ENCODE data around the gene GLIS2. TPM values are rescaled to one million over a fixed set of nuclear protein-coding genes. Genes with fewer than 3 reads are reported as not detected.

GLIS2 gene
- total and polyA plus RNA-seq, 3 donors from 2014 or later, result 4.8 to 15.0 (median 6.7) TPM

DNA sequence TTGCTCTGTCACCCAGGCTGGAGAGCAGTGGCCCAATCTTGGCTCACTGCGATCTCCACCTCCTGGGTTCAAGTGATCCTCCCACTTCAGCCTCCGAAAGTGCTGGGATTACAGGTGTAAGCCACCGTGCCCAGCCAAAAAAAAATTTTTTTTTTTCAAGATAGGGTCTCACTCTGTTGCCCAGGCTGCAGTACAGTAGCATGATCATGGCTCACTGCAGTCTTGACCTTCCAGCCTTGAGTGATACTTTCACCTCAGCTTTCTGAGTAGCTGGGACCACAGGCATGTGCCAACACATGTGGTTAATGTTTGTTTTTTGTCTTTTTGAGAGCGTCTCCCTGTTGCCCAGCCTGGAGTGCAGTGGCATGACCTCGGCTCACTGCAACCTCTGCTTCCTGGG, 37.0 kb downstream of the GLIS2 start:
- peaks cover 11% of the 10 kb centered on the region for H3K4me1 ChIP-seq
- no peak for DNase-seq
- H3K27ac ChIP-seq, result no peak overlapping the region
- H3K4me3 ChIP-seq, result no peak overlapping the region
- intact Hi-C loops (cut with DNase I; ENCODE audit: low total_unique reads), result no loop called here
- no peaks in the 10 kb centered on the region for H3K9me3 ChIP-seq
- WGBS, 2 donors, result 94 to 96% methylated on average over 5 of the region's 5 CpGs
- TF ChIP-seq POLR2A (IDR thresholded peaks at IDR 0.05), result no peak
- TF ChIP-seq, protein P1, sequence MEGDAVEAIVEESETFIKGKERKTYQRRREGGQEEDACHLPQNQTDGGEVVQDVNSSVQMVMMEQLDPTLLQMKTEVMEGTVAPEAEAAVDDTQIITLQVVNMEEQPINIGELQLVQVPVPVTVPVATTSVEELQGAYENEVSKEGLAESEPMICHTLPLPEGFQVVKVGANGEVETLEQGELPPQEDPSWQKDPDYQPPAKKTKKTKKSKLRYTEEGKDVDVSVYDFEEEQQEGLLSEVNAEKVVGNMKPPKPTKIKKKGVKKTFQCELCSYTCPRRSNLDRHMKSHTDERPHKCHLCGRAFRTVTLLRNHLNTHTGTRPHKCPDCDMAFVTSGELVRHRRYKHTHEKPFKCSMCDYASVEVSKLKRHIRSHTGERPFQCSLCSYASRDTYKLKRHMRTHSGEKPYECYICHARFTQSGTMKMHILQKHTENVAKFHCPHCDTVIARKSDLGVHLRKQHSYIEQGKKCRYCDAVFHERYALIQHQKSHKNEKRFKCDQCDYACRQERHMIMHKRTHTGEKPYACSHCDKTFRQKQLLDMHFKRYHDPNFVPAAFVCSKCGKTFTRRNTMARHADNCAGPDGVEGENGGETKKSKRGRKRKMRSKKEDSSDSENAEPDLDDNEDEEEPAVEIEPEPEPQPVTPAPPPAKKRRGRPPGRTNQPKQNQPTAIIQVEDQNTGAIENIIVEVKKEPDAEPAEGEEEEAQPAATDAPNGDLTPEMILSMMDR (IDR thresholded peaks at IDR 0.05), result no peak
- no peaks in the 10 kb centered on the region for H3K36me3 ChIP-seq (ENCODE audit: low read depth, missing control alignments)
- H3K27me3 ChIP-seq, result no peaks in the 10 kb centered on the region

- Histone ChIP-seq H3K36me3 (ENCODE audit: low read depth, missing control alignments) (no peaks in the 10 kb centered on the region), H3K4me3 (no peak overlapping the region), H3K27me3 (no peaks in the 10 kb centered on the region), H3K4me1 (peaks cover 2% of the 10 kb centered on the region), H3K27ac (no peak overlapping the region), H3K9me3 (no peaks in the 10 kb centered on the region)
- 95 to 97% methylated on average over 4 of the region's 4 CpGs for WGBS, 2 donors
- intact Hi-C loops (cut with DNase I; ENCODE audit: low total_unique reads), result no loop called here
- TF ChIP-seq POLR2A (IDR thresholded peaks at IDR 0.05), result no peak
- TF ChIP-seq, protein P1 (IDR thresholded peaks at IDR 0.05), result no peak
- DNase-seq, result no peak
Observed at GRCh38 chr16:4353675-4354074, 37.8 kb downstream of the GLIS2 start.

DNA sequence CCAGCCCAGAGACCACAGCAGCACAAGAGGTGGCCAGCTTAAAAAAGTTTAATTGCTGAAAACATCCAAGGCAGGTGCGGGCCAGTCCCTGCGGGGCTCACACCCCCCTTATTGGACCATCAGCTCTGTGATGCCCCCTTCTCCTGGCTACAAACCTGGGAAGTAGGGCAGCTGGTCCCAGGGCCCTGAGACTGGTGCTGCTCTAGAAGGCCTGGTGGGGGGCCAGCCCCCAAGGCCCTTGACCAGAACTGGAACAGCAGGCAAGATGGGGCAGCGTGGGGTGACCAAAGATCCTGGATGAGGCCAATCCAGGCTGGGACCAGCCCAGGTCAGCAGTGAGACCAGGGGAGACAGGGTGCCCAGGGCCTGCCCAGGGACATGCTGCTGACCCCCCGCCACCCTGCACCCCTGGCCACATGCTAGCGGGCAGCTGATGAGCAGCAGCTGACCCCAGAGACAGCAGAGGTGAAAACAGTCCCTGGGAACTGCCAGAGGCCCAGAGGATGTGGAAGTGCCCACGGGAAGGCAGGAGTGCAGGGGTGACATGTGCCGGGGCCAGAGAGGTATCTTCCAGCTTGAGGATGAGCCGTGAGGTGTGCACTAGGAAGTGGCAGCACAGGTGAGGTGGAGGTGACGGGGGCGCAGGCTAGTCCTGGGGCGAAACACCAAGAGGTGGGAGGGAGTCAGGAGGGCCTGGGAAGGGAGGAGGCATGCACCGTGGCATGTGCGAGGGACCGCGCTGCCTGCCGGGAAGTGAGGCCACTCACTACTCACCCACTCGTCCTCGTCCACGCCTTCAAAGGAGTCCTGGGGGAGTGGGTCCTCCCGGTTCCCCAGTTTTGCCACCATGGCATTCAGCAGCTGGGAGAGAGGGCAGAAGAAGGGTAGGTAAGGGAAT, 38.9 kb downstream of the GLIS2 start:
- Histone ChIP-seq H3K27ac (no peak overlapping the region), H3K9me3 (no peaks in the 10 kb centered on the region), H3K27me3 (no peaks in the 10 kb centered on the region), H3K4me1 (no peaks in the 10 kb centered on the region), H3K4me3 (no peak overlapping the region), H3K36me3 (ENCODE audit: low read depth, missing control alignments) (no peaks in the 10 kb centered on the region)
- TF ChIP-seq, protein P1 (IDR thresholded peaks at IDR 0.05), result no peak
- TF ChIP-seq POLR2A (IDR thresholded peaks at IDR 0.05), result no peak
- no peak for DNase-seq
- 89 to 99% methylated on average over 15 to 19 of the region's 20 CpGs for WGBS, 2 donors
- intact Hi-C loops (cut with DNase I; ENCODE audit: low total_unique reads), result loop anchor here (5.0 kb wide), 1 partner anchor 48 kb away; no protein-coding TSS in a partner anchor

DNA sequence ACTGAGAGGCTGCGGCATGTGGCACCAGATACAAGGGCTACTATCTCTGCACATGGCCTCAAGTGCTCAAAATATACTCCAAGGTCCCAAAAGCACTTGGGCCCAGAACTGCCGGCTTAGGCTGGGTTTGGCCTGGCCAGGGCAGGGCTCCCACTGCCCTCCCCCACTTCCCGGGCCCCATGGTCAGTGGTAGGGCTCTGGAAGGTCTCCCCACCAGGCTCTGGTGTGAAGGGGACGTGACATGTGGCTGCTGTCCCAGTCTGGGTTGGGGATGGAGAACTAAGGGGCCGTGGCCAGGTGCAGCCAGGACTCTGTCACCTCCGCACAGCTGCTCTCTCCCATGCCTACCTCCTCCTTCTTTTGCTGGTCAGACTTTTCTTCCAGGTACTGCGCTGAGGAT, 41.0 kb downstream of the GLIS2 start:
- TF ChIP-seq, protein P1 (IDR thresholded peaks at IDR 0.05), result no peak
- no peak for TF ChIP-seq POLR2A (IDR thresholded peaks at IDR 0.05)
- 84 to 94% methylated on average over 7 of the region's 7 CpGs for WGBS, 2 donors
- H3K27me3 ChIP-seq, result no peaks in the 10 kb centered on the region
- H3K27ac ChIP-seq, result no peak overlapping the region
- DNase-seq, result no peak
- no peaks in the 10 kb centered on the region for H3K9me3 ChIP-seq
- intact Hi-C loops (cut with DNase I; ENCODE audit: low total_unique reads), result loop anchor here (5.0 kb wide), 1 partner anchor 45 kb away; no protein-coding TSS in a partner anchor
- H3K36me3 ChIP-seq (ENCODE audit: low read depth, missing control alignments), result no peaks in the 10 kb centered on the region
- no peak overlapping the region for H3K4me3 ChIP-seq
- no peaks in the 10 kb centered on the region for H3K4me1 ChIP-seq

Measured in testis (tissue), 3 donors.